IMR-90 (cell line): Measurements from ENCODE around the gene ZFYVE28. TPM values are rescaled to one million over a fixed set of nuclear protein-coding genes. Genes with fewer than 3 reads are reported as not detected.

Source experiments
- ATAC-seq: fragments of 200-7000 bp; cut with Tn5 transposase; 2 replicates; pipeline ENCODE4 v1.9.1; 2020; ENCODE audit warnings: low read depth, mild to moderate bottlenecking, moderate library complexity
- BruUV-seq: library from RNA; stranded (reverse); fragments of 400-500 nt; replicated peaks from 2 replicates; lab custom pipeline; 2021; lab: Mats Ljungman, UMichigan
- CTCF ChIA-PET: fragments of 300-600 bp; formaldehyde crosslinking; extraction: SDS; loops from one replicate; lab custom pipeline; 2021; ENCODE audit warnings: antibody characterized with exemption; lab: Yijun Ruan, JAX
- POLR2A ChIA-PET: fragments of 300-600 bp; sonication (Branson Sonifier 250); formaldehyde crosslinking; loops from one replicate; lab custom pipeline; 2022; ENCODE audit warnings: antibody characterized with exemption; ENCODE audit not compliant: unreplicated experiment; lab: Charles Lee
- DNase-seq: peaks from one replicate; pipeline ENCODE4 v3.0.0; 2013
- H2AFZ ChIP-seq: replicated peaks from 2 replicates; pipeline ENCODE3; 2013; ENCODE audit warnings: low read length, mild to moderate bottlenecking; ENCODE audit not compliant: poor library complexity
- H2AK5ac ChIP-seq: 2 replicates; pipeline ENCODE4 v1.6.1; 2013; ENCODE audit warnings: low read depth, low read length, inconsistent platforms
- H2AK9ac ChIP-seq: replicated peaks from 2 replicates; pipeline ENCODE3; 2013; ENCODE audit warnings: mild to moderate bottlenecking, low read depth, low read length, moderate library complexity; ENCODE audit not compliant: poor library complexity
- H2BK120ac ChIP-seq: 2 replicates; pipeline ENCODE4 v1.6.1; 2013; ENCODE audit warnings: low read depth, low read length, inconsistent platforms
- H2BK15ac ChIP-seq: 3 replicates; pipeline ENCODE4 v1.6.1; 2013; ENCODE audit warnings: low read depth, low read length, inconsistent platforms
- H2BK20ac ChIP-seq: 2 replicates; pipeline ENCODE4 v1.6.1; 2013; ENCODE audit warnings: low read depth, mild to moderate bottlenecking, inconsistent platforms, low read length, moderate library complexity
- H2BK5ac ChIP-seq: 2 replicates; pipeline ENCODE4 v1.6.1; 2013; ENCODE audit warnings: mild to moderate bottlenecking, low read depth, low read length, inconsistent platforms; ENCODE audit not compliant: poor library complexity, severe bottlenecking
- H3K14ac ChIP-seq: replicated peaks from 2 replicates; pipeline ENCODE4 v1.6.1; 2013; ENCODE audit warnings: low read depth, low read length, inconsistent platforms
- H3K18ac ChIP-seq: 2 replicates; pipeline ENCODE4 v1.6.1; 2013; ENCODE audit warnings: low read depth, low read length, control low read depth
- H3K23ac ChIP-seq: 2 replicates; pipeline ENCODE4 v1.6.1; 2013; ENCODE audit warnings: low read depth, low read length, inconsistent platforms
- H3K27ac ChIP-seq: 2 replicates; pipeline ENCODE4 v1.5.1; 2013; ENCODE audit warnings: mild to moderate bottlenecking, control low read depth, low read length; ENCODE audit not compliant: insufficient read depth
- H3K27me3 ChIP-seq: 2 replicates; pipeline ENCODE4 v1.6.1; 2013; ENCODE audit warnings: low read length; ENCODE audit not compliant: control insufficient read depth, insufficient read depth
- H3K36me3 ChIP-seq: 2 replicates; pipeline ENCODE4 v1.6.1; 2013; ENCODE audit warnings: low read length, mixed read lengths; ENCODE audit not compliant: control insufficient read depth, insufficient read depth
- H3K4ac ChIP-seq: 2 replicates; pipeline ENCODE4 v1.6.1; 2013; ENCODE audit warnings: low read depth, low read length, inconsistent platforms
- H3K4me1 ChIP-seq: 2 replicates; pipeline ENCODE4 v1.6.1; 2013; ENCODE audit warnings: low read length, mixed read lengths; ENCODE audit not compliant: control insufficient read depth, insufficient read depth
- H3K4me2 ChIP-seq: 2 replicates; pipeline ENCODE4 v1.6.1; 2013; ENCODE audit warnings: low read depth, mild to moderate bottlenecking, control low read depth, low read length, moderate library complexity
- H3K4me3 ChIP-seq: 2 replicates; pipeline ENCODE4 v1.5.1; 2013; ENCODE audit warnings: low read depth, mild to moderate bottlenecking, control low read depth, low read length, moderate library complexity; ENCODE audit not compliant: insufficient read depth
- H3K56ac ChIP-seq: 2 replicates; pipeline ENCODE4 v1.6.1; 2013; ENCODE audit warnings: low read length, inconsistent platforms; ENCODE audit not compliant: insufficient read depth; ENCODE audit errors: extremely low read depth
- H3K79me1 ChIP-seq, 2 experiments: 2 replicates each; pipeline ENCODE4 v1.6.1; 2013; ENCODE audit warnings: low read length in 2 of 2, inconsistent platforms in 1 of 2, low read depth in 1 of 2
- H3K9ac ChIP-seq: 2 replicates; pipeline ENCODE4 v1.6.1; 2013; ENCODE audit warnings: low read depth, low read length, control low read depth
- H3K9me1 ChIP-seq: 2 replicates; pipeline ENCODE4 v1.6.1; 2013; ENCODE audit warnings: low read length, inconsistent platforms; ENCODE audit not compliant: insufficient read depth
- H3K9me3 ChIP-seq: 2 replicates; pipeline ENCODE4 v1.6.1; 2013; ENCODE audit warnings: low read length; ENCODE audit not compliant: control insufficient read depth, insufficient read depth
- H4K20me1 ChIP-seq: 2 replicates; pipeline ENCODE4 v1.6.1; 2013; ENCODE audit warnings: low read length, inconsistent platforms; ENCODE audit not compliant: insufficient read depth
- H4K5ac ChIP-seq: 2 replicates; pipeline ENCODE4 v1.6.1; 2013; ENCODE audit warnings: mild to moderate bottlenecking, low read depth, low read length, control low read depth
- H4K8ac ChIP-seq, 2 experiments: 2 replicates each; pipeline ENCODE4 v1.6.1; 2013; ENCODE audit warnings: low read depth in 2 of 2, low read length in 2 of 2, control low read depth in 1 of 2, inconsistent platforms in 1 of 2
- H4K91ac ChIP-seq: 2 replicates; pipeline ENCODE4 v1.6.1; 2013; ENCODE audit warnings: low read depth, low read length, inconsistent platforms; ENCODE audit not compliant: insufficient read depth
- USF2 ChIP-seq: fragments of 150-350 bp; IDR thresholded peaks from 2 replicates; pipeline ENCODE4 v1.6.1; 2017; ENCODE audit warnings: mild to moderate bottlenecking, antibody characterized with exemption, low read length, low read depth
- dilution Hi-C: fragments of 300-500 bp; cut with HindIII; formaldehyde crosslinking; loops from one replicate; pipeline ENCODE4 v1.14.3; 2018; ENCODE audit warnings: low sequenced_read_pairs; ENCODE audit not compliant: unreplicated experiment
- in situ Hi-C: fragments of 300-500 bp; cut with MboI; formaldehyde crosslinking; loops from 3 replicates; pipeline ENCODE4 v1.14.3; 2019; ENCODE audit warnings: low sequenced_read_pairs, inconsistent platforms, mixed read lengths
- intact Hi-C: fragments of 100-400 bp; cut with micrococcal nuclease; formaldehyde crosslinking; loops from 2 replicates; pipeline ENCODE4 v1.10.0; 2022
- polyA plus RNA-seq, 3 experiments: library from polyadenylated mRNA; depleted of rRNA; stranded (reverse); fragments of >200 nt; gene quantifications; 2 replicates each; pipeline ENCODE4 v1.2.3, GENCODE V29; 2012; ENCODE audit warnings: low replicate concordance in 1 of 3
- total RNA-seq: library from RNA; depleted of rRNA; stranded (reverse); fragments of >200 nt; gene quantifications from 2 replicates; pipeline ENCODE4 v1.2.3, GENCODE V29; 2012

The ZFYVE28 gene
- total and polyA plus RNA-seq, 2 of the 4 experiments (the other 2 are of a cell fraction) = 0.36 to 1.2 TPM

GRCh38 chr4:2327579-2327978 is 90.9 kb downstream of the ZFYVE28 start:
- H3K23ac ChIP-seq = no peak overlapping the region
- H2BK15ac ChIP-seq = no peak overlapping the region
- no peak overlapping the region for H3K18ac ChIP-seq
- no peak overlapping the region for H2AK9ac ChIP-seq
- BruUV-seq = no TSS peak
- no peak overlapping the region for H2BK20ac ChIP-seq
- ChIA-PET CTCF (no interaction called here), POLR2A (no interaction called here)
- H2BK5ac ChIP-seq = no peak overlapping the region
- intact Hi-C loops = no loop called here
- no peak overlapping the region for H3K14ac ChIP-seq
- H4K8ac ChIP-seq = no peak overlapping the region
- H3K4ac ChIP-seq = no peak overlapping the region
- H3K27ac ChIP-seq = no peak overlapping the region
- no peak overlapping the region for H3K4me3 ChIP-seq
- H4K91ac ChIP-seq = no peak overlapping the region
- peaks cover 3% of the 10 kb centered on the region; the same call in 1 of the 2 replicates for H3K27me3 ChIP-seq
- in situ Hi-C loops = no loop called here
- DNase-seq (no peak), ATAC-seq (no peak)
- no peaks in the 10 kb centered on the region for H4K20me1 ChIP-seq
- H3K9ac ChIP-seq = no peak overlapping the region
- peaks cover 8% of the 10 kb centered on the region for H3K9me3 ChIP-seq
- H3K56ac ChIP-seq = no peak overlapping the region
- peaks cover 12% of the 10 kb centered on the region for H3K4me1 ChIP-seq
- peaks cover 7% of the 10 kb centered on the region for H3K9me1 ChIP-seq
- no peaks in the 10 kb centered on the region; a peak in 1 of 4 replicates for H3K79me1 ChIP-seq
- H2BK120ac ChIP-seq = no peak overlapping the region
- H2AK5ac ChIP-seq = no peak overlapping the region
- no peak for TF ChIP-seq USF2
- H4K5ac ChIP-seq = no peak overlapping the region
- no peak overlapping the region for H2AFZ ChIP-seq
- dilution Hi-C loops = no loop called here
- no peaks in the 10 kb centered on the region for H3K36me3 ChIP-seq
- no peak overlapping the region for H3K4me2 ChIP-seq
